H1 (cell line): Measurements from ENCODE around the gene RGS6. TPM values are rescaled to one million over a fixed set of nuclear protein-coding genes. Genes with fewer than 3 reads are reported as not detected.

Experiments
- CTCF ChIA-PET: fragments of 300-600 bp; sonication (Branson Sonifier 250); formaldehyde crosslinking; loops from one replicate; lab custom pipeline; 2021; ENCODE audit not compliant: partially characterized antibody; lab: Charles Lee
- POLR2A ChIA-PET: fragments of 300-600 bp; sonication (Branson Sonifier 250); formaldehyde crosslinking; loops from one replicate; lab custom pipeline; 2021; ENCODE audit warnings: inconsistent platforms; ENCODE audit not compliant: partially characterized antibody; lab: Charles Lee
- DNase-seq, 2 experiments: peaks; one replicate each; pipeline versions ENCODE4 v3.0.0 to v3.0.0-alpha.2; 2010 to 2022; ENCODE audit warnings: low spot score in 2 of 2, low read depth in 1 of 2, mixed read lengths in 1 of 2
- FAIRE-seq: peaks from 2 replicates; lab custom pipeline; 2011; peaks lifted over from hg19 to GRCh38; lab: Jason Lieb, UNC
- H2AFZ ChIP-seq: 2 replicates; pipeline ENCODE4 v1.8.1; 2012; ENCODE audit warnings: low read length, inconsistent platforms
- H2AK5ac ChIP-seq: 2 replicates; pipeline ENCODE4 v1.6.1; 2013; ENCODE audit warnings: low read depth, low read length
- H2BK120ac ChIP-seq: replicated peaks from 2 replicates; pipeline ENCODE3; 2013; ENCODE audit warnings: low read depth, low read length, inconsistent platforms
- H2BK12ac ChIP-seq: 2 replicates; pipeline ENCODE4 v1.6.1; 2013; ENCODE audit warnings: low read depth, low read length
- H2BK15ac ChIP-seq: 2 replicates; pipeline ENCODE4 v1.6.1; 2013; ENCODE audit warnings: low read length
- H2BK20ac ChIP-seq: 2 replicates; pipeline ENCODE4 v1.6.1; 2013; ENCODE audit warnings: low read length
- H2BK5ac ChIP-seq: 2 replicates; pipeline ENCODE4 v1.6.1; 2013; ENCODE audit warnings: low read depth, low read length
- H3K14ac ChIP-seq: 2 replicates; pipeline ENCODE4 v1.6.1; 2013; ENCODE audit warnings: inconsistent platforms; ENCODE audit not compliant: insufficient read length
- H3K18ac ChIP-seq: 2 replicates; pipeline ENCODE4 v1.6.1; 2013; ENCODE audit warnings: low read length; ENCODE audit errors: extremely low read depth
- H3K23ac ChIP-seq: 2 replicates; pipeline ENCODE4 v1.6.1; 2013; ENCODE audit warnings: inconsistent platforms; ENCODE audit not compliant: insufficient read length
- H3K23me2 ChIP-seq: 2 replicates; pipeline ENCODE4 v1.6.1; 2013; ENCODE audit warnings: low read depth, low read length
- H3K27ac ChIP-seq: 2 replicates; pipeline ENCODE4 v1.6.1; 2011; ENCODE audit warnings: low read depth, low read length, inconsistent platforms
- H3K27me3 ChIP-seq, 4 experiments: replicated peaks in 1 of 4; 1 replicate in 1 of 4; 2 replicates in 3 of 4; pipeline versions ENCODE4 v1.6.1 to v1.8.1; 2011 to 2013; ENCODE audit warnings: low read length in 3 of 4, mild to moderate bottlenecking in 3 of 4, inconsistent platforms in 2 of 4, mixed read lengths in 2 of 4, moderate library complexity in 1 of 4; ENCODE audit not compliant: control insufficient read depth in 3 of 4, insufficient read depth in 3 of 4; ENCODE audit errors: extremely low read depth in 1 of 4
- H3K36me3 ChIP-seq, 4 experiments: 2 replicates each; pipeline versions ENCODE4 v1.6.1 to v1.8.1; 2011 to 2013; ENCODE audit warnings: mild to moderate bottlenecking in 4 of 4, low read length in 3 of 4, moderate library complexity in 2 of 4, control low read depth in 1 of 4, inconsistent platforms in 1 of 4; ENCODE audit not compliant: insufficient read depth in 4 of 4, control insufficient read depth in 2 of 4
- H3K4ac ChIP-seq: replicated peaks from 2 replicates; pipeline ENCODE3; 2013; ENCODE audit warnings: low read length, low read depth, mixed read lengths, inconsistent platforms; ENCODE audit not compliant: insufficient read length
- H3K4me1 ChIP-seq, 4 experiments: replicated peaks in 1 of 4; 1 replicate in 1 of 4; 2 replicates in 3 of 4; pipeline versions ENCODE4 v1.6.1 to v1.8.1; 2011 to 2013; ENCODE audit warnings: low read length in 3 of 4, inconsistent platforms in 2 of 4, mixed read lengths in 1 of 4; ENCODE audit not compliant: insufficient read depth in 4 of 4, control insufficient read depth in 3 of 4
- H3K4me2 ChIP-seq, 2 experiments: 2 replicates each; pipeline versions ENCODE4 v1.6.1 to v1.8.1; 2011 to 2013; ENCODE audit warnings: low read depth in 2 of 2, low read length in 2 of 2, control low read depth in 1 of 2, inconsistent platforms in 1 of 2, mild to moderate bottlenecking in 1 of 2; ENCODE audit not compliant: insufficient read depth in 1 of 2
- H3K4me3 ChIP-seq, 4 experiments: fragments of 200-600, 300-600 bp in 1 of 4; sonication (generic), shearing (Covaris generic), sonication (Bioruptor Twin) in 1 of 4; 2 replicates each; pipeline versions ENCODE4 v1.5.1 to v1.8.1; 2011 to 2016; ENCODE audit warnings: low read length in 4 of 4, low read depth in 3 of 4, control low read depth in 2 of 4, inconsistent platforms in 2 of 4, mild to moderate bottlenecking in 2 of 4, mixed read lengths in 1 of 4, moderate library complexity in 1 of 4; ENCODE audit not compliant: insufficient read depth in 2 of 4; ENCODE audit errors: extremely low read depth in 1 of 4
- H3K56ac ChIP-seq: replicated peaks from 2 replicates; pipeline ENCODE3; 2013; ENCODE audit warnings: low read depth, mild to moderate bottlenecking, mixed read lengths, low read length, inconsistent platforms; ENCODE audit not compliant: insufficient read length
- H3K79me1 ChIP-seq: 2 replicates; pipeline ENCODE4 v1.6.1; 2013; ENCODE audit warnings: low read depth, low read length, control low read depth
- H3K79me2 ChIP-seq, 2 experiments: 2 replicates each; pipeline versions ENCODE4 v1.6.1 to v1.8.1; 2012 to 2013; ENCODE audit warnings: low read length in 2 of 2, mild to moderate bottlenecking in 2 of 2, inconsistent platforms in 1 of 2; ENCODE audit not compliant: insufficient read depth in 2 of 2, control insufficient read depth in 1 of 2
- H3K9ac ChIP-seq, 4 experiments: replicated peaks in 1 of 4; 1 replicate in 1 of 4; 2 replicates in 3 of 4; pipeline versions ENCODE4 v1.6.1 to v1.8.1; 2011 to 2013; ENCODE audit warnings: low read depth in 3 of 4, low read length in 3 of 4, control low read depth in 2 of 4, mild to moderate bottlenecking in 2 of 4, moderate library complexity in 2 of 4, inconsistent platforms in 1 of 4; ENCODE audit errors: extremely low read depth in 1 of 4
- H3K9me3 ChIP-seq, 2 experiments: 2 replicates each; pipeline versions ENCODE4 v1.6.1 to v1.8.1; 2012 to 2013; ENCODE audit warnings: mild to moderate bottlenecking in 2 of 2, moderate library complexity in 2 of 2, control low read depth in 1 of 2, inconsistent platforms in 1 of 2, low read depth in 1 of 2, low read length in 1 of 2, mixed read lengths in 1 of 2; ENCODE audit not compliant: insufficient read depth in 2 of 2
- H4K20me1 ChIP-seq, 2 experiments: replicated peaks in 1 of 2; 2 replicates each; pipeline versions ENCODE3 to v1.8.1; 2011 to 2013; ENCODE audit warnings: inconsistent platforms in 2 of 2, low read length in 2 of 2, mild to moderate bottlenecking in 1 of 2; ENCODE audit not compliant: insufficient read depth in 2 of 2, control insufficient read depth in 1 of 2
- H4K5ac ChIP-seq: 2 replicates; pipeline ENCODE4 v1.6.1; 2013; ENCODE audit warnings: low read length, low read depth, mixed read lengths, inconsistent platforms; ENCODE audit not compliant: insufficient read length
- H4K8ac ChIP-seq: 2 replicates; pipeline ENCODE4 v1.8.0; 2013; ENCODE audit warnings: mild to moderate bottlenecking, moderate library complexity, low read length, inconsistent platforms; ENCODE audit not compliant: insufficient read depth; ENCODE audit errors: extremely low read depth
- H4K91ac ChIP-seq: replicated peaks from 2 replicates; pipeline ENCODE3; 2013; ENCODE audit warnings: low read length, mixed read lengths, inconsistent platforms; ENCODE audit not compliant: insufficient read length
- CBX8 ChIP-seq: fragments of 300-800, 300-1000 bp; sonication (generic); IDR thresholded peaks from 2 replicates; pipeline ENCODE4 v1.7.1; 2016; ENCODE audit warnings: low read depth, low read length, borderline replicate concordance
- CEBPB ChIP-seq: IDR thresholded peaks from 2 replicates; pipeline ENCODE4 v1.6.1; 2012; ENCODE audit warnings: low read depth, low read length
- CHD1 ChIP-seq: IDR thresholded peaks from 2 replicates; pipeline ENCODE4 v1.6.1; 2012; ENCODE audit warnings: low read depth, low read length, improper control_type of control experiment
- EGR1 ChIP-seq: IDR thresholded peaks from 2 replicates; pipeline ENCODE4 v1.6.1; 2011; ENCODE audit warnings: low read depth, low read length, borderline replicate concordance
- FOSL1 ChIP-seq: IDR thresholded peaks from 2 replicates; pipeline ENCODE4 v1.6.1; 2011; ENCODE audit warnings: mild to moderate bottlenecking, low read depth, low read length, moderate library complexity; ENCODE audit not compliant: insufficient read depth
- JUND ChIP-seq: IDR thresholded peaks from 2 replicates; pipeline ENCODE4 v1.6.1; 2011; ENCODE audit warnings: mild to moderate bottlenecking, improper control_type of control experiment, low read length
- RFX5 ChIP-seq: IDR thresholded peaks from 2 replicates; pipeline ENCODE4 v1.6.1; 2011; ENCODE audit warnings: low read depth, low read length, improper control_type of control experiment, borderline replicate concordance
- SIX5 ChIP-seq: IDR thresholded peaks from 2 replicates; pipeline ENCODE4 v1.6.1; 2011; ENCODE audit warnings: mild to moderate bottlenecking, low read depth, low read length
- TAF7 ChIP-seq: optimal IDR thresholded peaks from 2 replicates; pipeline ENCODE3; 2011; ENCODE audit warnings: low read depth, mild to moderate bottlenecking, inconsistent platforms, low read length, moderate library complexity, borderline replicate concordance
- WGBS, 2 experiments: shearing (Covaris generic) in 1 of 2; methylation state at CpG; one replicate each; pipeline versions ENCODE4 v1.1.6 to v1.1.7; 2013 to 2015; ENCODE audit warnings: low lambda C conversion rate in 2 of 2, mixed read lengths in 2 of 2, inconsistent platforms in 1 of 2, low coverage in 1 of 2, missing lambda C conversion rate in 1 of 2; ENCODE audit not compliant: insufficient replicate concordance in 2 of 2, insufficient coverage in 1 of 2, insufficient read length in 1 of 2; ENCODE audit errors: extremely low coverage in 1 of 2, missing lambda C conversion rate in 1 of 2; 5-methylcytosine and 5-hydroxymethylcytosine counted together
- polyA plus RNA-seq, 7 experiments: library from polyadenylated mRNA; depleted of rRNA in 3 of 7; stranded (reverse) in 5 of 7; unstranded in 2 of 7; fragments of >200 nt in 5 of 7; fragments of 200-250 nt in 2 of 7; gene quantifications; 1 replicate in 5 of 7; 2 replicates in 1 of 7; 4 replicates in 1 of 7; pipeline versions ENCODE4 v1.2.1 to v1.2.3, GENCODE V29; 2011 to 2013; ENCODE audit warnings: missing spikeins in 2 of 7, mixed read lengths in 2 of 7
- total RNA-seq: library from RNA; stranded (reverse); fragmentation: NEBNext Ultra II Directional; extraction: Animal tissue kit (Norgen Biotek cat#: 25700); gene quantifications from 2 replicates; pipeline ENCODE4 v1.2.1, GENCODE V29; 2021
- TF ChIP-seq, protein P1 (sequence below): IDR thresholded peaks from 2 replicates; pipeline ENCODE4 v1.6.1; 2012; ENCODE audit warnings: low read length, inconsistent platforms
- TF ChIP-seq, protein P2 (sequence below): IDR thresholded peaks from 2 replicates; pipeline ENCODE4 v1.6.1; 2011; ENCODE audit warnings: low read length, improper control_type of control experiment

The RGS6 gene
- total and polyA plus RNA-seq, 2 of the 8 experiments (the other 6 are each of a cell fraction or from before 2014, with no cell fraction given) = 0.26 to 1.1 TPM

DNA sequence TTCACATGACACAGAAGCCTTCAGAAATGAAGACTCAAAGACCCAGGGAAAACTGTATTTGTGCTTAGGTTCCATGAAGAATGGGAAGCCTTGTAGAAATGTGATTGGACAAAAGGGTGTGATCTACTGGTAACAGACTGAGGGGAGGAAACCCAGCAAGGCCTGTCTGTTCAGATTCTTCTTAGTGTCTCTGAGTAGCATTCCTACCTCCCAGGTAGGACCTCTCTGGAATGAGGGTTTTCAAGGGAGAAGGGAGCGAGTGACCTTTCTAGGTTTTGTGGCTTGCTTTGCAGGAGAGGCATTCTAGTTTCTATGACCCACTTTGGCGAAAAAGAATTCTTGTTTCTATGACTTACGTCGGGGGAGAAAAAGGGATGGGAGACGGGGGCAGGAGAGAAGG is 560.0 kb downstream of the RGS6 start:
- H2BK5ac ChIP-seq = no peak overlapping the region
- no peak overlapping the region for H4K91ac ChIP-seq
- no peak overlapping the region for H3K23ac ChIP-seq
- H3K18ac ChIP-seq = no peak overlapping the region
- H2AFZ ChIP-seq = no peak overlapping the region
- H3K27ac ChIP-seq = no peak overlapping the region
- ChIA-PET POLR2A (no interaction called here), CTCF (interaction anchor here (1.0 kb wide), 1 partner anchor 24 kb away, joined by 3 read pairs; no protein-coding TSS in a partner anchor)
- H3K14ac ChIP-seq = no peak overlapping the region
- no peak overlapping the region for H3K56ac ChIP-seq
- H4K5ac ChIP-seq = no peak overlapping the region
- H3K79me2 ChIP-seq = no peaks in the 10 kb centered on the region
- H3K27me3 ChIP-seq = no peaks in the 10 kb centered on the region
- no peak overlapping the region for H2BK20ac ChIP-seq
- no peak for FAIRE-seq
- H2AK5ac ChIP-seq = no peak overlapping the region
- DNase-seq = no peak
- no peak overlapping the region for H3K4me2 ChIP-seq
- H3K4me1 ChIP-seq = no peaks in the 10 kb centered on the region
- H4K20me1 ChIP-seq = no peaks in the 10 kb centered on the region
- H3K23me2 ChIP-seq = no peaks in the 10 kb centered on the region
- no peaks in the 10 kb centered on the region for H3K79me1 ChIP-seq
- H3K9ac ChIP-seq = no peak overlapping the region
- WGBS, 2 experiments = 86% methylated on average over 5 of the region's 5 CpGs; no CpG with 5 or more reads in 1 of the 2 experiments
- no peak overlapping the region for H4K8ac ChIP-seq
- no peak overlapping the region for H3K4me3 ChIP-seq
- H3K9me3 ChIP-seq = peaks cover 13 to 16% of the 10 kb centered on the region in 2 experiments; a peak in 2 of 4 replicates
- H2BK120ac ChIP-seq = no peak overlapping the region
- no peak overlapping the region for H2BK15ac ChIP-seq
- no peak overlapping the region for H2BK12ac ChIP-seq
- H3K36me3 ChIP-seq = no peaks in the 10 kb centered on the region
- H3K4ac ChIP-seq = no peak overlapping the region
- TF ChIP-seq SIX5 = no peak
- TF ChIP-seq EGR1 = no peak
- TF ChIP-seq CBX8 = no peak
- TF ChIP-seq TAF7 = no peak
- TF ChIP-seq JUND = no peak
- no peak for TF ChIP-seq CEBPB
- TF ChIP-seq FOSL1 = no peak
- no peak for TF ChIP-seq RFX5
- TF ChIP-seq, protein P1, sequence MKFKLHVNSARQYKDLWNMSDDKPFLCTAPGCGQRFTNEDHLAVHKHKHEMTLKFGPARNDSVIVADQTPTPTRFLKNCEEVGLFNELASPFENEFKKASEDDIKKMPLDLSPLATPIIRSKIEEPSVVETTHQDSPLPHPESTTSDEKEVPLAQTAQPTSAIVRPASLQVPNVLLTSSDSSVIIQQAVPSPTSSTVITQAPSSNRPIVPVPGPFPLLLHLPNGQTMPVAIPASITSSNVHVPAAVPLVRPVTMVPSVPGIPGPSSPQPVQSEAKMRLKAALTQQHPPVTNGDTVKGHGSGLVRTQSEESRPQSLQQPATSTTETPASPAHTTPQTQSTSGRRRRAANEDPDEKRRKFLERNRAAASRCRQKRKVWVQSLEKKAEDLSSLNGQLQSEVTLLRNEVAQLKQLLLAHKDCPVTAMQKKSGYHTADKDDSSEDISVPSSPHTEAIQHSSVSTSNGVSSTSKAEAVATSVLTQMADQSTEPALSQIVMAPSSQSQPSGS = no peak
- TF ChIP-seq, protein P2, sequence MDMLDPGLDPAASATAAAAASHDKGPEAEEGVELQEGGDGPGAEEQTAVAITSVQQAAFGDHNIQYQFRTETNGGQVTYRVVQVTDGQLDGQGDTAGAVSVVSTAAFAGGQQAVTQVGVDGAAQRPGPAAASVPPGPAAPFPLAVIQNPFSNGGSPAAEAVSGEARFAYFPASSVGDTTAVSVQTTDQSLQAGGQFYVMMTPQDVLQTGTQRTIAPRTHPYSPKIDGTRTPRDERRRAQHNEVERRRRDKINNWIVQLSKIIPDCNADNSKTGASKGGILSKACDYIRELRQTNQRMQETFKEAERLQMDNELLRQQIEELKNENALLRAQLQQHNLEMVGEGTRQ = no peak
- TF ChIP-seq CHD1 = no peak
